ENCODE measurements around the gene ACADL.
"Not testable (repeated sequence)": the region's sequence is repeated elsewhere in the genome, so short reads cannot be mapped to it uniquely, and the experiment has no call there.

Gene ACADL

DNA sequence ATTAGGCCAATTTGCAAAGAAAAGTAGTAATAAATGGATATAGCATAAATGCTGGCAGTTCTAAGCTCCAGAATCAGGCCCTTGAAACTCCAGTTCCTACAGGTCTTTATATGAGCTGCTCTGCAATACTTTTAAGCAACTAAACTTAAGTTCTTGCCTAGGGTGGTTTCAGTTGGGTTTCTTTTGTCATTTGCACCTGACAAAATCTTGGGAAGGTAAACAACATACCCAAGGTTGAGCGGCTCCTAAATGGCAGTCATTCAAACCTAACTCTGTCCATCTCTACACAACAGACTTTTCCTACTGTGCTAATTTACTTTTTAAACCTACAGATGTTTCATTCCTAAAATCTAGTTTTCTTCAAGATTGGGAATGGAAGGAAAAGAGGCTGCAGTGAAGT lies 44.8 kb downstream of the ACADL start:
- Histone ChIP-seq H3K4me3 (replicated peaks; ENCODE audit: low read depth, low read length) (no peak overlapping the region), H3K36me3 (ENCODE audit: control insufficient read depth, insufficient read depth, low read length) (no peaks in the 10 kb centered on the region), H3K27me3 (replicated peaks; ENCODE audit: control insufficient read depth, insufficient read depth, low read length) (no peaks in the 10 kb centered on the region)
- DNase-seq (ENCODE audit: extremely low read depth, insufficient read length): no peak
- TF ChIP-seq, protein P1, sequence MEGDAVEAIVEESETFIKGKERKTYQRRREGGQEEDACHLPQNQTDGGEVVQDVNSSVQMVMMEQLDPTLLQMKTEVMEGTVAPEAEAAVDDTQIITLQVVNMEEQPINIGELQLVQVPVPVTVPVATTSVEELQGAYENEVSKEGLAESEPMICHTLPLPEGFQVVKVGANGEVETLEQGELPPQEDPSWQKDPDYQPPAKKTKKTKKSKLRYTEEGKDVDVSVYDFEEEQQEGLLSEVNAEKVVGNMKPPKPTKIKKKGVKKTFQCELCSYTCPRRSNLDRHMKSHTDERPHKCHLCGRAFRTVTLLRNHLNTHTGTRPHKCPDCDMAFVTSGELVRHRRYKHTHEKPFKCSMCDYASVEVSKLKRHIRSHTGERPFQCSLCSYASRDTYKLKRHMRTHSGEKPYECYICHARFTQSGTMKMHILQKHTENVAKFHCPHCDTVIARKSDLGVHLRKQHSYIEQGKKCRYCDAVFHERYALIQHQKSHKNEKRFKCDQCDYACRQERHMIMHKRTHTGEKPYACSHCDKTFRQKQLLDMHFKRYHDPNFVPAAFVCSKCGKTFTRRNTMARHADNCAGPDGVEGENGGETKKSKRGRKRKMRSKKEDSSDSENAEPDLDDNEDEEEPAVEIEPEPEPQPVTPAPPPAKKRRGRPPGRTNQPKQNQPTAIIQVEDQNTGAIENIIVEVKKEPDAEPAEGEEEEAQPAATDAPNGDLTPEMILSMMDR (IDR thresholded peaks at IDR 0.05; ENCODE audit: insufficient read depth, low read length, poor library complexity, severe bottlenecking): no peak

DNA sequence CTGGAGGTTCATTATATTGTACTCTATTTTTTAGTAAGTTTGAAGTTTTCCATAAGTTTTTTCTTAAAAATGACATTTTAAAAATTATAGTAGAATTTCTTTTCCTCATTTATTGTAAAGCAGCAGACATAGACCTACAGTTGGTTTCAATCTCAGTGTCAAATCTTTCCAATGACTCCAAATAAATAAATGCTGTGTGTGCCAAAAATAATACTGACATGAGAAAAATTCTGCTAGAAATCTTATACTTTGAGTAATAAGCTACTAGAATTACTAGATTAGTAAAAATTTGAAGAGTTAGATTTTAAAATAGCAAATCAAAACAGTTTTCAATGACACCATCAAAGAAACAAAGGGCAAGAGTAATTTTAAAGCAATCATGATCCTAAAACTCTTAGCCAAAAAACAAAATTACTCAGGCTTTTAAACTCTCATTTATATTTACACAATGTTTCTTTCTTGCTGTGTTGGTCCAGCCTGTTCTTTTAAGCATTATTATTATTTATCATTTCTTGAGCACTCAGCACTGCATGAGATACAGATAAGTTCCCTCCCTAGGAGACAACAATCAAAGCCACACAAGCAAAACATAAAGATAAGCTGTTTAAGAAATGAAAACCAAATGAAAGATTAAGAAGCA lies 45.8 kb downstream of the ACADL start:
- H3K27me3 ChIP-seq (replicated peaks; ENCODE audit: control insufficient read depth, insufficient read depth, low read length): no peaks in the 10 kb centered on the region
- no peak overlapping the region for H3K4me3 ChIP-seq (replicated peaks; ENCODE audit: low read depth, low read length)
- H3K36me3 ChIP-seq (ENCODE audit: control insufficient read depth, insufficient read depth, low read length): no peaks in the 10 kb centered on the region
- no peak for DNase-seq (ENCODE audit: extremely low read depth, insufficient read length)
- TF ChIP-seq, protein P1 (IDR thresholded peaks at IDR 0.05; ENCODE audit: insufficient read depth, low read length, poor library complexity, severe bottlenecking): no peak

DNA sequence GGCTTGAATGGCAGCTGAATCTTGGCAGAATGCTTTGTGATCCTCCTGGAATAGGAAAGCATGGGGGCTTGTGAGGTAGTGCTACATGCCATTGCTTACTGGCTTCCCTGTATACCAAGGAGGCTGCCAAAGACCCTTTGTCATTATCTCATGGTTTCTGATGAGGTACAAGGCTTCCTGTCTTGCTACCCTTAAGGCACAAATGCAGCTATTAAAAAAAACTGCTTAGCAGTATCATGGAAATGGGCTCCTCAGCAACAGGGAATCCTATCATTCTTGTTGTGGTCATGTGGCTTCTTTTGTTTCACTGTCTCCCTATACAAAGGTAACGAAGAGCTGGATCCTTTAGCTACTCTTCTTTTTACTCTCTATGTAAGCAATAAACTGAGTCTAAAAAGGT lies 47.5 kb downstream of the ACADL start:
- no peak for DNase-seq (ENCODE audit: extremely low read depth, insufficient read length)
- no peaks in the 10 kb centered on the region for H3K36me3 ChIP-seq (ENCODE audit: control insufficient read depth, insufficient read depth, low read length)
- H3K27me3 ChIP-seq (replicated peaks; ENCODE audit: control insufficient read depth, insufficient read depth, low read length): no peaks in the 10 kb centered on the region
- TF ChIP-seq, protein P1 (IDR thresholded peaks at IDR 0.05; ENCODE audit: insufficient read depth, low read length, poor library complexity, severe bottlenecking): no peak
- H3K4me3 ChIP-seq (replicated peaks; ENCODE audit: low read depth, low read length): no peak overlapping the region

DNA sequence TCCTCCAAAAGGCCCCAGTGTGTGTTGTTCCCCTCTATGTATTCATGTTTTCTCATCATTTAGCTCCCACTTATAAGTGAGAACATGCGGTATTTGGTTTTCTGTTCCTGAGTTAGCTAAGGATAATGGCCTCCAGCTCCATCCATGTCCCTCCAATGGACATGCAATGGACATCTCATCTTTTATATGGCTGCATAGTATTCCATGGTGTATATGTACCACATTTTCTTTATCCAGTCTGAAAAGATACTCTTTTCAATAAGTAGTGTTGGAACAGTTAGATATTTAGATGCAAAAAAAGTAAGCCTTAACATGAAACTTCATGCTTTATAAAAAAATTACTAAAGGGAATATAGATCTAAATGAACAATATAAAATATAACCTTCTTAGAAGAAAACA lies 48.1 kb downstream of the ACADL start:
- not testable (repeated sequence) for H3K36me3 ChIP-seq (ENCODE audit: control insufficient read depth, insufficient read depth, low read length); H3K27me3 ChIP-seq (replicated peaks; ENCODE audit: control insufficient read depth, insufficient read depth, low read length); DNase-seq (ENCODE audit: extremely low read depth, insufficient read length); H3K4me3 ChIP-seq (replicated peaks; ENCODE audit: low read depth, low read length)

DNA sequence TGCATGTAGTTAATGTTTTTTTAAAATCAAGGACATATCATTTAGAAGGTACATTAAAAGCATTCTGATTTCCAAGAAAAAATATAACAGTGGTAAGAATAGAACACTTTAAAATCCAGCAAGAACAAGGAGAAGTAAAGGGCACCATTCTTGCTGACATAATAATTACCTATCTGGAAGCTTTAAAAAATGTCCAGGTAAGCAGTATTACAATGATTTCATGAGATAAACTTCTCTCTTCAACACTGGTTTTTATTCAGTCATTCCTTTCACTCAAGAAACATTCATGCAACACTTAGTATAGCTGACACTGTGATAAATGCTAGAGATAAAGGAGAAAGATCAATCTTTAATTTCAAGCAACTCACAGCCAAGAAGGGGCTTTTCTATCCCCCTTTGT lies 51.2 kb downstream of the ACADL start:
- no peak overlapping the region for H3K4me3 ChIP-seq (replicated peaks; ENCODE audit: low read depth, low read length)
- no peaks in the 10 kb centered on the region for H3K27me3 ChIP-seq (replicated peaks; ENCODE audit: control insufficient read depth, insufficient read depth, low read length)
- no peaks in the 10 kb centered on the region for H3K36me3 ChIP-seq (ENCODE audit: control insufficient read depth, insufficient read depth, low read length)
- DNase-seq (ENCODE audit: extremely low read depth, insufficient read length): no peak
- TF ChIP-seq, protein P1 (IDR thresholded peaks at IDR 0.05; ENCODE audit: insufficient read depth, low read length, poor library complexity, severe bottlenecking): no peak

DNA sequence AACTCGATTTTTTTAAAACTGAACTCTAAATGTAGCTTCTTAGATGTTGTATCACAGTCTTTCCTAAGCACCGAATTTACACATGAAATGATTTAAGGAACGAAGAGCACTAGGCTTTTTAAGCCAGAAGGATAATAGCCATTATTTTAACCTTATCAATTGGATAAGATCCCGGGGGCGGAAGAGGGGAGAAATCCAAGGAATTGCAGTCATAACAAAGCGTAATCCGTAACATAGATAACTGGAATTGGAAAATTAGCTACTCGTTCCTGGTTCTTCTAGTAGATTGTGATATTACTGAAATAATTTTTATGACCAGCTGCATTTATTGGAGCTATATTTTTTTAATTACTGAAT lies 53.0 kb downstream of the ACADL start:
- no peaks in the 10 kb centered on the region for H3K36me3 ChIP-seq (ENCODE audit: control insufficient read depth, insufficient read depth, low read length)
- TF ChIP-seq, protein P1 (IDR thresholded peaks at IDR 0.05; ENCODE audit: insufficient read depth, low read length, poor library complexity, severe bottlenecking): no peak
- no peak for DNase-seq (ENCODE audit: extremely low read depth, insufficient read length)
- H3K27me3 ChIP-seq (replicated peaks; ENCODE audit: control insufficient read depth, insufficient read depth, low read length): no peaks in the 10 kb centered on the region
- H3K4me3 ChIP-seq (replicated peaks; ENCODE audit: low read depth, low read length): peak overlapping the region; percentile 73
